Hepatocyte (in vitro differentiated cells): ENCODE results near the gene TRHDE. TPM values are rescaled to one million over a fixed set of nuclear protein-coding genes. Genes with fewer than 3 reads are reported as not detected.

ENCODE experiments used
- DNase-seq: peaks from one replicate; pipeline ENCODE4 v3.0.0-alpha.2; 2016; ENCODE audit warnings: low spot score
- H2AFZ ChIP-seq: fragments of 200-600 bp; sonication (generic); 2 replicates; pipeline ENCODE4 v1.6.0; 2016; ENCODE audit warnings: antibody characterized with exemption, mild to moderate bottlenecking
- H3K27ac ChIP-seq: fragments of 200-600 bp; sonication (generic); 2 replicates; pipeline ENCODE4 v1.5.1; 2016; ENCODE audit warnings: mild to moderate bottlenecking
- H3K27me3 ChIP-seq: fragments of 200-600 bp; sonication (generic); 2 replicates; pipeline ENCODE4 v1.6.1; 2016
- H3K36me3 ChIP-seq: fragments of 200-600 bp; sonication (generic); replicated peaks from 2 replicates; pipeline ENCODE4 v1.5.1; 2016; ENCODE audit warnings: low read depth; ENCODE audit not compliant: insufficient read depth
- H3K4me1 ChIP-seq: fragments of 200-600 bp; sonication (generic); 2 replicates; pipeline ENCODE4 v1.5.1; 2016; ENCODE audit warnings: mild to moderate bottlenecking, moderate library complexity; ENCODE audit not compliant: insufficient read depth
- H3K4me2 ChIP-seq: fragments of 200-600 bp; sonication (generic); 2 replicates; pipeline ENCODE4 v1.6.0; 2016
- H3K4me3 ChIP-seq: fragments of 200-600 bp; sonication (generic); 2 replicates; pipeline ENCODE4 v1.5.1; 2016; ENCODE audit warnings: mild to moderate bottlenecking
- H3K79me2 ChIP-seq: fragments of 200-600 bp; sonication (generic); 2 replicates; pipeline ENCODE4 v1.6.0; 2017; ENCODE audit warnings: mild to moderate bottlenecking
- H3K9me2 ChIP-seq: fragments of 200-600 bp; sonication (generic); replicated peaks from 2 replicates; pipeline ENCODE4 v1.6.0; 2017; ENCODE audit warnings: mild to moderate bottlenecking; ENCODE audit not compliant: insufficient read depth
- H3K9me3 ChIP-seq: fragments of 200-600 bp; sonication (generic); 2 replicates; pipeline ENCODE4 v1.5.1; 2016; ENCODE audit warnings: low read depth, mild to moderate bottlenecking
- H4K20me1 ChIP-seq: fragments of 200-600 bp; sonication (generic); 2 replicates; pipeline ENCODE4 v1.6.0; 2016; ENCODE audit warnings: mild to moderate bottlenecking; ENCODE audit not compliant: insufficient read depth, poor library complexity, severe bottlenecking
- EZH2 ChIP-seq: fragments of 200-600 bp; sonication (generic); IDR thresholded peaks from 2 replicates; pipeline ENCODE4 v1.6.1; 2016; ENCODE audit warnings: antibody characterized with exemption, mild to moderate bottlenecking, borderline replicate concordance
- EZH2phosphoT487 ChIP-seq: fragments of 200-600 bp; sonication (generic); IDR thresholded peaks from one replicate; pipeline ENCODE4 v1.6.1; 2018; ENCODE audit warnings: antibody characterized with exemption, mild to moderate bottlenecking, low read depth, moderate library complexity; ENCODE audit not compliant: unreplicated experiment, severe bottlenecking
- WGBS: methylation state at CpG from one replicate; pipeline ENCODE4 v1.1.6; 2016; ENCODE audit warnings: low lambda C conversion rate; ENCODE audit errors: missing lambda C conversion rate; 5-methylcytosine and 5-hydroxymethylcytosine counted together
- polyA plus RNA-seq: library from polyadenylated mRNA; unstranded; fragments of >200 nt; fragmentation: Nextera tagmentation; extraction: Ambion mirVana; gene quantifications from 2 replicates; pipeline ENCODE4 v1.2.1, GENCODE V29; 2016
- total RNA-seq: library from RNA; depleted of rRNA; stranded (reverse); fragments of >200 nt; gene quantifications from 2 replicates; pipeline ENCODE4 v1.2.3, GENCODE V29; 2014
- TF ChIP-seq, protein P1 (sequence below): fragments of 200-600 bp; sonication (generic); IDR thresholded peaks from 2 replicates; pipeline ENCODE4 v1.5.1; 2016; ENCODE audit warnings: antibody characterized with exemption, mild to moderate bottlenecking; ENCODE audit not compliant: poor library complexity

TRHDE gene
- total and polyA plus RNA-seq, 2 experiments from 2014 or later = 1.3 to 5.0 TPM

DNA sequence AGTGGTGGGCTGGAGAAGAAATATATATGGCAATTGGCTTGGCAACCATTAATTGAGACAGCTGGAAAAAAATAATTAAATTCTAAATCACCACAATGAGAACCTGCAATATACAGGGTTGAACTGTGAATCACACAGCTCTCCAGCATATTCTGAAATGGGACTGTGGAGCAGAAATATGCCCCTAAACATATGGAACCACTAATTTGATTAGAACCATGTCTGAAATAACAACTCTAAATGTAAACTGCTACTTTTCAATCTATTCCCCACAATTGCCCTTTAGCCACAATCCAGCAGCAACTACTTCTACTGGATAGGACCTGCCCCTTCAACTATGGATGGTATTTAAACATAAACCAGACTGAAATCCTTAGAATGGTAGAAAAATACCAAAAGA lies 330.4 kb downstream of the TRHDE start:
- Histone ChIP-seq H2AFZ (no peak overlapping the region), H3K9me2 (no peaks in the 10 kb centered on the region), H3K9me3 (peaks cover 4% of the 10 kb centered on the region), H3K27me3 (no peaks in the 10 kb centered on the region), H3K4me3 (no peak overlapping the region), H3K4me2 (no peak overlapping the region), H4K20me1 (no peaks in the 10 kb centered on the region), H3K79me2 (no peaks in the 10 kb centered on the region), H3K27ac (no peak overlapping the region), H3K4me1 (no peaks in the 10 kb centered on the region), H3K36me3 (no peaks in the 10 kb centered on the region)
- no peak for DNase-seq
- TF ChIP-seq EZH2phosphoT487 = no peak
- TF ChIP-seq, protein P1, sequence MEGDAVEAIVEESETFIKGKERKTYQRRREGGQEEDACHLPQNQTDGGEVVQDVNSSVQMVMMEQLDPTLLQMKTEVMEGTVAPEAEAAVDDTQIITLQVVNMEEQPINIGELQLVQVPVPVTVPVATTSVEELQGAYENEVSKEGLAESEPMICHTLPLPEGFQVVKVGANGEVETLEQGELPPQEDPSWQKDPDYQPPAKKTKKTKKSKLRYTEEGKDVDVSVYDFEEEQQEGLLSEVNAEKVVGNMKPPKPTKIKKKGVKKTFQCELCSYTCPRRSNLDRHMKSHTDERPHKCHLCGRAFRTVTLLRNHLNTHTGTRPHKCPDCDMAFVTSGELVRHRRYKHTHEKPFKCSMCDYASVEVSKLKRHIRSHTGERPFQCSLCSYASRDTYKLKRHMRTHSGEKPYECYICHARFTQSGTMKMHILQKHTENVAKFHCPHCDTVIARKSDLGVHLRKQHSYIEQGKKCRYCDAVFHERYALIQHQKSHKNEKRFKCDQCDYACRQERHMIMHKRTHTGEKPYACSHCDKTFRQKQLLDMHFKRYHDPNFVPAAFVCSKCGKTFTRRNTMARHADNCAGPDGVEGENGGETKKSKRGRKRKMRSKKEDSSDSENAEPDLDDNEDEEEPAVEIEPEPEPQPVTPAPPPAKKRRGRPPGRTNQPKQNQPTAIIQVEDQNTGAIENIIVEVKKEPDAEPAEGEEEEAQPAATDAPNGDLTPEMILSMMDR = no peak
- TF ChIP-seq EZH2 = no peak

DNA sequence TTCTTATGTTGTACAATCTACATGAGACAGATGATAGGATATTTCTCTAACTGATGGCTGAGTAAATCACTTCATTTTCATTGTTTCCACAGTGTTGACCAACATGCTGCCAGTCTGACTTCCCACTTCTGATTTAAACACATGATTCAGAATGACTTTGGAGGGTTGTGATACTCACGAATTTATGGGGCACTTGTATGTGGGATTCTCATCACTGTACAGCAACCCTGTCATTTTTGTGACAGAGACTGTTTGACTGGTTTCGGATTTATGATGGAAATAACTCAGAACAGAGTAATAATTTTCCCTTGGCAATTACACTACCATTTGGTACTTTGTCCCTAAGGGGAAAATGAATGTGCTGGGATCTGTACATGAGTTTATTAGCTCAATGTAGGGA lies 333.8 kb downstream of the TRHDE start:
- no peaks in the 10 kb centered on the region for H3K27me3 ChIP-seq
- no peak overlapping the region for H3K27ac ChIP-seq
- H3K4me1 ChIP-seq = no peaks in the 10 kb centered on the region
- no peaks in the 10 kb centered on the region for H3K9me3 ChIP-seq
- H2AFZ ChIP-seq = no peak overlapping the region
- H3K79me2 ChIP-seq = no peaks in the 10 kb centered on the region
- 39% methylated on average over 2 of the region's 2 CpGs for WGBS
- no peak for DNase-seq
- H3K9me2 ChIP-seq = no peaks in the 10 kb centered on the region
- H4K20me1 ChIP-seq = no peaks in the 10 kb centered on the region
- no peaks in the 10 kb centered on the region for H3K36me3 ChIP-seq
- no peak overlapping the region for H3K4me2 ChIP-seq
- no peak overlapping the region for H3K4me3 ChIP-seq
- TF ChIP-seq, protein P1 = no peak
- TF ChIP-seq EZH2 = no peak
- no peak for TF ChIP-seq EZH2phosphoT487

DNA sequence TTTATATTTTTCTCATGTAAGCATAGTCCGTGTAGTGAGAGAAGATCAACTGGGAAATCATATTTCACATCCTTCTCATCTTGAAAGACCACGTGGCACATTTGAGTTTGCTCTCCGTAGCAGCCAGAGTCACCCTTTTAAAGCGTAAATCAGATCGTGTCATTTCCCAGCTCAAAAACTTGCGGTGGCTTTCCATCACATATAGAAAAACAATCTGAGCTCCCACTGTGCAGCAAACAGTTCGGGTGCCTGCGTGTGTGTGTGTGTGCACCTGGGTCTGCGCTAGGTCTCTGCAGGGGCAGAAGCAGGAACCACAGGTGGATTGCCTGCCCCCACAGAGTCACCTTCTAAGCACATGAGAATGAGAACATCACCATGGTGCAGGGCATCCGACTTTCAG lies 338.2 kb downstream of the TRHDE start:
- H3K4me3 ChIP-seq = no peak overlapping the region
- H3K27ac ChIP-seq = no peak overlapping the region
- no peaks in the 10 kb centered on the region for H3K4me1 ChIP-seq
- H3K27me3 ChIP-seq = no peaks in the 10 kb centered on the region
- TF ChIP-seq, protein P1 = no peak
- no peak for TF ChIP-seq EZH2phosphoT487
- TF ChIP-seq EZH2 = no peak
- 83% methylated on average over 10 of the region's 10 CpGs for WGBS
- no peaks in the 10 kb centered on the region for H3K9me2 ChIP-seq
- no peaks in the 10 kb centered on the region for H3K79me2 ChIP-seq
- no peak for DNase-seq
- H3K4me2 ChIP-seq = no peak overlapping the region
- no peaks in the 10 kb centered on the region for H4K20me1 ChIP-seq
- H2AFZ ChIP-seq = no peak overlapping the region
- no peaks in the 10 kb centered on the region for H3K36me3 ChIP-seq
- H3K9me3 ChIP-seq = no peaks in the 10 kb centered on the region

DNA sequence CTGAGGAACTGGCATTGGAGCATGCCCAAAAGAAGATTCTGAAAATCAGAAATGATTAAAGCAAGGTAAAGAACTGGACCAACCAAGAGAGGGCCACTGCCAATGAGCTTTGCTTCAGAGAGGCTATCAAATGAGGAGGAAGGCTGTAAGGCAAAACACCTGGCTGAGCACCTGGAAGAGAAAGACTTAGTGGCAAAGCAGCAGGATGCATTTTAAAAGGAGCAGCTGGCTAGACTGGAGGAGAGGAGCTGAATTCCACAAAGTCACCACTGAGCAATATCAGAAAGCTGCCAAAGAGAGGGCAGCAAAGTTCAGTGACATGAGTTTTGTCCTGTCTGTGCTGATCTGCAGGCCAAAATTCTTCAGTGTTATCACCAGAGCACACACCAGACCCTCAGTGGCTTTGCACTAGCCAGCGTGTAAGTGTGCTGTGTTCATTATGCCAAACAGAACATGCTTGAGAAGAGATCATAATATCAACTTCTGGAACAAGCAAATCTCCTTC lies 338.7 kb downstream of the TRHDE start:
- H3K27me3 ChIP-seq = no peaks in the 10 kb centered on the region
- no peak overlapping the region for H2AFZ ChIP-seq
- no peaks in the 10 kb centered on the region for H4K20me1 ChIP-seq
- no peaks in the 10 kb centered on the region for H3K79me2 ChIP-seq
- H3K4me3 ChIP-seq = no peak overlapping the region
- no peaks in the 10 kb centered on the region for H3K9me2 ChIP-seq
- no peak overlapping the region for H3K4me2 ChIP-seq
- H3K9me3 ChIP-seq = no peaks in the 10 kb centered on the region
- 67% methylated on average over 1 of the region's 1 CpG for WGBS
- no peak for DNase-seq
- TF ChIP-seq EZH2phosphoT487 = no peak
- TF ChIP-seq, protein P1 = no peak
- TF ChIP-seq EZH2 = no peak
- no peaks in the 10 kb centered on the region for H3K36me3 ChIP-seq
- H3K4me1 ChIP-seq = no peaks in the 10 kb centered on the region
- no peak overlapping the region for H3K27ac ChIP-seq
